ENCODE results near the gene HOXA3. TPM values are rescaled to one million over a fixed set of nuclear protein-coding genes. Genes with fewer than 3 reads are reported as not detected.

The HOXA3 gene
- total RNA-seq, 2 experiments from 2014 or later, result not detected

GRCh38 chr7:27130540-27131389, 21.6 kb downstream of the HOXA3 start, which contains the start of gene HOXA4:
HOXA4 (minus strand) TSS chr7:27130757; CDS start chr7:27130733, 24 bp downstream.
- peaks cover 29% of the 10 kb centered on the region for H3K27me3 Mint-ChIP-seq

GRCh38 chr7:27129729-27130539, 22.4 kb downstream of the HOXA3 start:
- peaks cover 3% of the 10 kb centered on the region for H3K36me3 Mint-ChIP-seq (ENCODE audit: low read depth)

More at GRCh38 chr7:27130540-27131389, 21.6 kb downstream of the HOXA3 start, which contains the start of gene HOXA4:
- DNase-seq (peak; percentile 69), ATAC-seq (peak; percentile 89)
- TF ChIP-seq CTCF (IDR thresholded peaks at IDR 0.05), result no peak
- no peak within 1 kb of the TSS for H3K27ac Mint-ChIP-seq
- peaks cover 14% of the 10 kb centered on the region for H3K4me1 Mint-ChIP-seq (ENCODE audit: low read depth)
- no peaks in the 10 kb centered on the region for H3K9me3 Mint-ChIP-seq
- ChIA-PET POLR2A (no interaction called here), CTCF (interaction anchor here (1.2 to 1.4 kb wide), 2 partner anchors 13 to 20 kb away, joined by 3 to 5 read pairs; partner anchors contain the start of gene HOXA5)
- peak within 1 kb of the TSS; percentile 60 for H3K4me3 Mint-ChIP-seq
- intact Hi-C loops (cut with micrococcal nuclease), result no loop called here
- peaks cover 3% of the 10 kb centered on the region for H3K36me3 Mint-ChIP-seq (ENCODE audit: low read depth)

GRCh38 chr7:27128776-27129728, 23.3 kb downstream of the HOXA3 start:
- ATAC-seq, result no peak
- H3K36me3 Mint-ChIP-seq (ENCODE audit: low read depth), result peaks cover 3% of the 10 kb centered on the region
- peaks cover 3% of the 10 kb centered on the region for H3K4me1 Mint-ChIP-seq (ENCODE audit: low read depth)
- no peak for DNase-seq
- H3K4me3 Mint-ChIP-seq, result no peak overlapping the region
- no peak overlapping the region for H3K27ac Mint-ChIP-seq
- no peaks in the 10 kb centered on the region for H3K9me3 Mint-ChIP-seq
- intact Hi-C loops (cut with micrococcal nuclease), result no loop called here
- ChIA-PET CTCF (interaction anchor here (1.1 to 1.9 kb wide), 3 partner anchors 21 to 50 kb away, joined by 3 to 5 read pairs (median 3); no protein-coding TSS in a partner anchor), POLR2A (no interaction called here)
- H3K27me3 Mint-ChIP-seq, result peaks cover 26% of the 10 kb centered on the region
- no peak for TF ChIP-seq CTCF (IDR thresholded peaks at IDR 0.05)

More at GRCh38 chr7:27129729-27130539, 22.4 kb downstream of the HOXA3 start:
- Mint-ChIP-seq H3K4me3 (no peak overlapping the region), H3K4me1 (ENCODE audit: low read depth) (peaks cover 12% of the 10 kb centered on the region), H3K27ac (no peak overlapping the region), H3K9me3 (no peaks in the 10 kb centered on the region), H3K27me3 (peaks cover 29% of the 10 kb centered on the region)
- no peak for DNase-seq
- no peak for TF ChIP-seq CTCF (IDR thresholded peaks at IDR 0.05)
- CTCF ChIA-PET, result interaction anchor here (1.4 kb wide), 1 partner anchor 14 kb away, joined by 5 read pairs; the partner anchor contains the start of gene HOXA5
- POLR2A ChIA-PET, result no interaction called here
- intact Hi-C loops (cut with micrococcal nuclease), result no loop called here
- ATAC-seq, result peak; percentile 15

- peaks cover 3% of the 10 kb centered on the region for H3K36me3 Mint-ChIP-seq (ENCODE audit: low read depth)
- ChIA-PET POLR2A (no interaction called here), CTCF (interaction anchor here (1.1 to 1.9 kb wide), 3 partner anchors 22 to 51 kb away, joined by 3 to 5 read pairs (median 3); no protein-coding TSS in a partner anchor)
- H3K27ac Mint-ChIP-seq, result no peak overlapping the region
- TF ChIP-seq CTCF (IDR thresholded peaks at IDR 0.05), result no peak
- no peaks in the 10 kb centered on the region for H3K4me1 Mint-ChIP-seq (ENCODE audit: low read depth)
- no peak for DNase-seq
- peaks cover 23% of the 10 kb centered on the region for H3K27me3 Mint-ChIP-seq
- no peak overlapping the region for H3K4me3 Mint-ChIP-seq
- intact Hi-C loops (cut with micrococcal nuclease), result no loop called here
- no peak for ATAC-seq
- no peaks in the 10 kb centered on the region for H3K9me3 Mint-ChIP-seq
Measured at GRCh38 chr7:27128034-27128433, 24.3 kb downstream of the HOXA3 start.
